ENCODE results near the gene C1QTNF8. TPM values are rescaled to one million over a fixed set of nuclear protein-coding genes. Genes with fewer than 3 reads are reported as not detected.
A peak's percentile ranks its signal among the peaks of the same experiment; 100 is the strongest.

Gene C1QTNF8
- total RNA-seq, 4 donors from 2014 or later: not detected

GRCh38 chr16:1049976-1050247, 46.1 kb downstream of the C1QTNF8 start:
- DNase-seq: no peak
- TF ChIP-seq EP300 (IDR thresholded peaks at IDR 0.05; ENCODE audit: low read depth): no peak
- no peak for TF ChIP-seq POLR2A (IDR thresholded peaks at IDR 0.05)
- TF ChIP-seq CTCF (IDR thresholded peaks at IDR 0.05): no peak
- TF ChIP-seq POLR2AphosphoS5 (IDR thresholded peaks at IDR 0.05): no peak
- no peak overlapping the region for H3K27ac ChIP-seq
- in situ Hi-C loops (cut with MboI; ENCODE audit: low pct_ligation_motif_present in 1 of 4, low pct_unique_long_range_greater_than_20kb in 1 of 4, low sequenced_read_pairs in 3 of 4) (loop anchor here in 2 of 4 donors (25.0 kb wide), 1 partner anchor 238 kb away; the partner anchor contains the start of gene GNG13 (in 2 of the 2)), intact Hi-C loops (cut with DNase I; ENCODE audit: low total_unique reads) (no loop called here)
- H3K9me3 ChIP-seq: no peaks in the 10 kb centered on the region
- no peaks in the 10 kb centered on the region for H3K36me3 ChIP-seq
- H3K27me3 ChIP-seq: peaks cover 68% of the 10 kb centered on the region
- H3K4me1 ChIP-seq: peaks cover 0 to 3% (median 1%) of the 10 kb centered on the region in 4 donors
- no peak overlapping the region for H3K4me3 ChIP-seq
- 78% methylated on average over 11 of the region's 11 CpGs; no CpG with 5 or more reads in 1 of the 2 donors for WGBS, 2 donors (ENCODE audit: low coverage in 1 of 2)

GRCh38 chr16:1049113-1049975, 46.7 kb downstream of the C1QTNF8 start:
- Histone ChIP-seq H3K27me3 (peaks cover 71% of the 10 kb centered on the region), H3K36me3 (no peaks in the 10 kb centered on the region), H3K4me1 (peaks cover 0 to 3% (median 0%) of the 10 kb centered on the region in 4 donors), H3K27ac (no peak overlapping the region), H3K4me3 (no peak overlapping the region), H3K9me3 (no peaks in the 10 kb centered on the region)
- DNase-seq: no peak
- WGBS, 2 donors (ENCODE audit: low coverage in 1 of 2): 69% methylated on average over 22 of the region's 31 CpGs; no CpG with 5 or more reads in 1 of the 2 donors
- in situ Hi-C loops (cut with MboI; ENCODE audit: low pct_ligation_motif_present in 1 of 4, low pct_unique_long_range_greater_than_20kb in 1 of 4, low sequenced_read_pairs in 3 of 4): no loop called here
- TF ChIP-seq EP300 (IDR thresholded peaks at IDR 0.05; ENCODE audit: low read depth): no peak
- intact Hi-C loops (cut with DNase I; ENCODE audit: low total_unique reads): no loop called here

GRCh38 chr16:1048442-1049112, 47.5 kb downstream of the C1QTNF8 start:
- intact Hi-C loops (cut with DNase I; ENCODE audit: low total_unique reads): no loop called here
- no peaks in the 10 kb centered on the region for H3K9me3 ChIP-seq
- H3K36me3 ChIP-seq: no peaks in the 10 kb centered on the region
- WGBS, 2 donors (ENCODE audit: low coverage in 1 of 2): 38% methylated on average over 12 of the region's 37 CpGs; no CpG with 5 or more reads in 1 of the 2 donors
- in situ Hi-C loops (cut with MboI; ENCODE audit: low pct_ligation_motif_present in 1 of 4, low pct_unique_long_range_greater_than_20kb in 1 of 4, low sequenced_read_pairs in 3 of 4): no loop called here
- peaks cover 71% of the 10 kb centered on the region for H3K27me3 ChIP-seq
- no peak overlapping the region for H3K4me3 ChIP-seq
- TF ChIP-seq POLR2A (IDR thresholded peaks at IDR 0.05) (no peak), CTCF (IDR thresholded peaks at IDR 0.05) (no peak), EP300 (IDR thresholded peaks at IDR 0.05; ENCODE audit: low read depth) (no peak), POLR2AphosphoS5 (IDR thresholded peaks at IDR 0.05) (no peak)
- H3K27ac ChIP-seq: no peak overlapping the region
- peak; percentile 14 for DNase-seq
- peaks cover 0 to 3% (median 0%) of the 10 kb centered on the region in 4 donors for H3K4me1 ChIP-seq

- in situ Hi-C loops (cut with MboI; ENCODE audit: low pct_ligation_motif_present in 1 of 4, low pct_unique_long_range_greater_than_20kb in 1 of 4, low sequenced_read_pairs in 3 of 4): no loop called here
- H3K27me3 ChIP-seq: peaks cover 70% of the 10 kb centered on the region
- H3K27ac ChIP-seq: no peak overlapping the region
- no peaks in the 10 kb centered on the region for H3K9me3 ChIP-seq
- H3K4me1 ChIP-seq: peaks cover 0 to 3% (median 0%) of the 10 kb centered on the region in 4 donors
- WGBS, 2 donors (ENCODE audit: low coverage in 1 of 2): 91% methylated on average over 4 of the region's 16 CpGs; no CpG with 5 or more reads in 1 of the 2 donors
- no peak overlapping the region for H3K4me3 ChIP-seq
- H3K36me3 ChIP-seq: no peaks in the 10 kb centered on the region
- intact Hi-C loops (cut with DNase I; ENCODE audit: low total_unique reads): no loop called here
- no peak for DNase-seq
- TF ChIP-seq CTCF (IDR thresholded peaks at IDR 0.05) (no peak), EP300 (IDR thresholded peaks at IDR 0.05; ENCODE audit: low read depth) (no peak), POLR2A (IDR thresholded peaks at IDR 0.05) (no peak), POLR2AphosphoS5 (IDR thresholded peaks at IDR 0.05) (no peak)
Measured at GRCh38 chr16:1047801-1048200, 48.2 kb downstream of the C1QTNF8 start.
